Mammary epithelial cell (primary cell): ENCODE measurements around the gene SRGAP1.

ENCODE experiments used
- EZH2 ChIP-seq: IDR thresholded peaks from 2 replicates; pipeline ENCODE4 v1.6.1; 2012; ENCODE audit warnings: low read length, inconsistent platforms, borderline replicate concordance
- TF ChIP-seq, protein P1 (sequence below), 2 donors: IDR thresholded peaks in 1 of 2; conservative IDR thresholded peaks in 1 of 2; 2 replicates each; pipeline ENCODE4 v1.5.1; 2011 to 2012; ENCODE audit warnings: inconsistent platforms in 2 of 2, low read length in 2 of 2, mild to moderate bottlenecking in 2 of 2, control low read depth in 1 of 2, low read depth in 1 of 2; ENCODE audit not compliant: insufficient read depth in 1 of 2; ENCODE audit errors: extremely low read depth in 1 of 2

DNA sequence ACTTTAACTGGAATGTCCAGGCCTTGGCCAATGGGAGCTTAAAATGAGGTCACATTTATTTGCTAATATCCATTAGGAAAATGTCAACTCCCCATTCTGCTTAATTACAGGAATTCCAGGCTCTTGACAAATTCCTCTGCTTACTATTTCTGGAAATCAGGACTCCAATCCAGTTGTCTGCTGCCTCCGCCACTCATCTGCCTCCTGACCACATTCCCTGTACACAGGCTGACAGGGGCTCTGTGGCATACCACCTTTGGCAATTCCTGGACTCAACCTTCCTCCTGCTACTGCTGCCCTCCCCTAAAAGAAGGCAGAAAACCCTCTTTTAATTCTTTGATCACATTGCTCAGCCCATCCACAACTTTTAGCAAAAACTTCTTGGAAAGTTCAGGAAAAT is 339.7 kb downstream of the SRGAP1 start:
- TF ChIP-seq, protein P1, sequence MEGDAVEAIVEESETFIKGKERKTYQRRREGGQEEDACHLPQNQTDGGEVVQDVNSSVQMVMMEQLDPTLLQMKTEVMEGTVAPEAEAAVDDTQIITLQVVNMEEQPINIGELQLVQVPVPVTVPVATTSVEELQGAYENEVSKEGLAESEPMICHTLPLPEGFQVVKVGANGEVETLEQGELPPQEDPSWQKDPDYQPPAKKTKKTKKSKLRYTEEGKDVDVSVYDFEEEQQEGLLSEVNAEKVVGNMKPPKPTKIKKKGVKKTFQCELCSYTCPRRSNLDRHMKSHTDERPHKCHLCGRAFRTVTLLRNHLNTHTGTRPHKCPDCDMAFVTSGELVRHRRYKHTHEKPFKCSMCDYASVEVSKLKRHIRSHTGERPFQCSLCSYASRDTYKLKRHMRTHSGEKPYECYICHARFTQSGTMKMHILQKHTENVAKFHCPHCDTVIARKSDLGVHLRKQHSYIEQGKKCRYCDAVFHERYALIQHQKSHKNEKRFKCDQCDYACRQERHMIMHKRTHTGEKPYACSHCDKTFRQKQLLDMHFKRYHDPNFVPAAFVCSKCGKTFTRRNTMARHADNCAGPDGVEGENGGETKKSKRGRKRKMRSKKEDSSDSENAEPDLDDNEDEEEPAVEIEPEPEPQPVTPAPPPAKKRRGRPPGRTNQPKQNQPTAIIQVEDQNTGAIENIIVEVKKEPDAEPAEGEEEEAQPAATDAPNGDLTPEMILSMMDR (conservative IDR thresholded peaks at IDR 0.05 in 1 of 2, IDR thresholded peaks at IDR 0.05 in 1 of 2; ENCODE audit: extremely low read depth in 1 of 2, insufficient read depth in 1 of 2, low read depth in 1 of 2, low read length in 2 of 2), result no peak
- TF ChIP-seq EZH2, result no peak
